ENCODE measurements around the gene KCP. TPM values are rescaled to one million over a fixed set of nuclear protein-coding genes. Genes with fewer than 3 reads are reported as not detected.
A peak's percentile ranks its signal among the peaks of the same experiment; 100 is the strongest.

KCP gene
- total and polyA plus RNA-seq, 8 donors: 0.08 to 0.95 (median 0.35) TPM

GRCh38 chr7:128833946-128834325 lies 76.6 kb downstream of the KCP start:
- DNase-seq (peak in 1 of 6 donors; percentile 49), ATAC-seq (no peak), FAIRE-seq (no peak)
- no peak overlapping the region for H3K4me3 ChIP-seq
- H3K36me3 ChIP-seq: no peaks in the 10 kb centered on the region
- H3K27me3 ChIP-seq: no peaks in the 10 kb centered on the region
- H3K9me3 ChIP-seq: no peaks in the 10 kb centered on the region
- peaks cover 0 to 2% (median 0%) of the 10 kb centered on the region in 3 donors for H3K4me1 ChIP-seq
- WGBS, 2 donors: 37 to 42% methylated on average over 4 of the region's 4 CpGs
- no peak for TF ChIP-seq CTCF (IDR thresholded peaks at IDR 0.05)
- intact Hi-C loops (cut with DNase I): no loop called here
- no peak overlapping the region for H3K27ac ChIP-seq

GRCh38 chr7:128833148-128833945 lies 77.2 kb downstream of the KCP start:
- peaks cover 0 to 2% (median 0%) of the 10 kb centered on the region in 3 donors for H3K4me1 ChIP-seq
- H3K27me3 ChIP-seq: no peaks in the 10 kb centered on the region
- DNase-seq: peak in 1 of 6 donors; percentile 48
- H3K9me3 ChIP-seq: no peaks in the 10 kb centered on the region
- no peaks in the 10 kb centered on the region for H3K36me3 ChIP-seq
- intact Hi-C loops (cut with DNase I): no loop called here
- no peak overlapping the region for H3K4me3 ChIP-seq
- ATAC-seq: peak in 2 of 4 donors; percentile 10 to 31
- H3K27ac ChIP-seq: no peak overlapping the region
- 39 to 47% methylated on average over 12 to 13 of the region's 13 CpGs for WGBS, 2 donors
- FAIRE-seq: no peak
- TF ChIP-seq CTCF (IDR thresholded peaks at IDR 0.05): no peak

- H3K4me3 ChIP-seq: no peak overlapping the region
- 45 to 47% methylated on average over 2 of the region's 2 CpGs for WGBS, 2 donors
- FAIRE-seq: no peak
- peaks cover 0 to 2% (median 0%) of the 10 kb centered on the region in 3 donors for H3K4me1 ChIP-seq
- H3K9me3 ChIP-seq: no peaks in the 10 kb centered on the region
- DNase-seq: no peak
- ATAC-seq: no peak
- H3K27ac ChIP-seq: no peak overlapping the region
- no peak for TF ChIP-seq CTCF (IDR thresholded peaks at IDR 0.05)
- H3K27me3 ChIP-seq: no peaks in the 10 kb centered on the region
- intact Hi-C loops (cut with DNase I): no loop called here
- no peaks in the 10 kb centered on the region for H3K36me3 ChIP-seq
These were observed 77.7 kb downstream of the KCP start for GRCh38 chr7:128832880-128833147.

- 38 to 49% methylated on average over 16 to 22 of the region's 22 CpGs for WGBS, 2 donors
- no peak for TF ChIP-seq CTCF (IDR thresholded peaks at IDR 0.05)
- no peaks in the 10 kb centered on the region for H3K9me3 ChIP-seq
- no peak for ATAC-seq
- FAIRE-seq: no peak
- intact Hi-C loops (cut with DNase I): no loop called here
- H3K4me3 ChIP-seq: no peak overlapping the region
- peak in 2 of 6 donors; percentile 53 to 56 for DNase-seq
- peaks cover 0 to 2% (median 0%) of the 10 kb centered on the region in 3 donors for H3K4me1 ChIP-seq
- H3K36me3 ChIP-seq: no peaks in the 10 kb centered on the region
- H3K27me3 ChIP-seq: no peaks in the 10 kb centered on the region
- no peak overlapping the region for H3K27ac ChIP-seq
These were observed 78.3 kb downstream of the KCP start for GRCh38 chr7:128831994-128832879.

All from pancreas (tissue), 10 donors.